ENCODE results near the gene VEGFB. TPM values are rescaled to one million over a fixed set of nuclear protein-coding genes. Genes with fewer than 3 reads are reported as not detected.

Gene VEGFB
- 134 TPM for total RNA-seq

- intact Hi-C loops (cut with DNase I): no loop called here
- ATAC-seq: peak; percentile 65
- peak; percentile 87 for DNase-seq (ENCODE audit: low spot score)
Measured at GRCh38 chr11:64233913-64234586, at the start of gene VEGFB. Gene VEGFB (plus strand): TSS chr11:64234584. CDS start chr11:64234834, 250 bp downstream.

DNA sequence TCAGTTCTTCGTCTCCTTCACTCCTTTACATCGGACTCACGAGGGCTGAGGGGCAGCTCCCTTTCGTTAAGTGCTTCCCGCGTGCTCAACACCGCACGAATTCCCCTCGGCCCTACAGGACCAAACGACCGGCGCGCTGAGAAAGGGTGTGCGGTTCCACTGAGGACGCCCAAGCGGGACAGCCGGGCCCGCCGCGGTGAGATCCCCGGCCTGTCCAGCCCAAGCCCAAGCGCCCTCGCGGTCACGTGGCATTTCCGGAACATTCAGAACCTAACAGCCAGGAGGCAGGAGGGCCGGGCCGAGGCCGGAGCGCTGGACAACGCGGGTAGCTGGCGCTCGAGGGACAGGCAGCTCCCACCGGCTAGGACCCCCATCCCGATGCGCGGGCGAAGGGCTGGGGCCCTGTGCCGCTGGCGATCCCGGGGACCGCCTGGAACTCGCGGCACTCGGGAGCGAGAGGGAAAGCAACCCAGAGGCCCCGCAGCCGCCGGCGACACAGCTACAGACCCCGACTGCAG, 49.1 kb upstream of the VEGFB start:
- DNase-seq (ENCODE audit: low spot score): peak; percentile 91
- peak; percentile 66 for ATAC-seq
- intact Hi-C loops (cut with DNase I): no loop called here

DNA sequence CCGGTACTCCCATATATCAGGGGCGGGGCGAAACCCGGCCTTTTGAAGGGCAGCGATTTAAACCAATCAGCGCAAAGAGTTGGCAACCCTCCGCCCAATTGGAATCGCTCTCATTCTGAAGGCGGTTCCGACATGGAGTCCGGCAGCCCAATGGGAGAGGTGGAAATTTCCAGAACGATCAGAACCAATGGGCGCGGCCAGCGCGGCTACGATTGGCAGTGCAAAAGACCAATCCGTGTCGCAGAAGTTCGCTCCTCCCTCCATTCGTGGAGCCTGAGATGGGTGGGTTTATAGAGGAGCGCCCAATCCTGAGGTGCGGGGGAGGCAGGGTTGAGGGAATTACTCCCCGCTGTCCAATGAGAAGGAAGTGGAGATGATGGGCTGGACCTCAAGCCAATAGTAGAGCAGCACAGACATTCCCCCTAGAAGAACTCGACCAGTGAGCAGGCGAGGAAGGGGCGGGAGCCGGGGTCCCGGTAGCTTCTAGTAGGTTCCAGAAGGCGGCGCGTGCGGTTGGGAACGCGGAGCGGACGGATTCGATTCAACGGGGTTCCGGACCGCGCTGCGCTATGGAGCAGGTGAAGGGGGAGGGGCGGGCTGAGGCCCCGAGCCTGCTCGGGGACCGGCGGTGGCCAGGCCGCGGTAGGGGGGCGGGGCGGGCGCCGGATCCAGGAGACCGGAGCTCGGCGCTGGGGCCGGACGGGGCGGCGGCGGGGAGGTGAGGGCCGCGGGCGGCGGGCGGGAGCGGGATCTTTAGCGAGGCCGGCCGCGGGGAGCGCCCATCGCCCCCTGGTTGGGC, 48.5 kb upstream of the VEGFB start, which contains the start of gene STIP1:
Gene STIP1 (plus strand): TSS at position 479 of the 799 bp plus-strand sequence. CDS start 91 bp downstream, at position 570.
- DNase-seq (ENCODE audit: low spot score) (peak; percentile 99), ATAC-seq (peak; percentile 96)
- intact Hi-C loops (cut with DNase I): no loop called here

DNA sequence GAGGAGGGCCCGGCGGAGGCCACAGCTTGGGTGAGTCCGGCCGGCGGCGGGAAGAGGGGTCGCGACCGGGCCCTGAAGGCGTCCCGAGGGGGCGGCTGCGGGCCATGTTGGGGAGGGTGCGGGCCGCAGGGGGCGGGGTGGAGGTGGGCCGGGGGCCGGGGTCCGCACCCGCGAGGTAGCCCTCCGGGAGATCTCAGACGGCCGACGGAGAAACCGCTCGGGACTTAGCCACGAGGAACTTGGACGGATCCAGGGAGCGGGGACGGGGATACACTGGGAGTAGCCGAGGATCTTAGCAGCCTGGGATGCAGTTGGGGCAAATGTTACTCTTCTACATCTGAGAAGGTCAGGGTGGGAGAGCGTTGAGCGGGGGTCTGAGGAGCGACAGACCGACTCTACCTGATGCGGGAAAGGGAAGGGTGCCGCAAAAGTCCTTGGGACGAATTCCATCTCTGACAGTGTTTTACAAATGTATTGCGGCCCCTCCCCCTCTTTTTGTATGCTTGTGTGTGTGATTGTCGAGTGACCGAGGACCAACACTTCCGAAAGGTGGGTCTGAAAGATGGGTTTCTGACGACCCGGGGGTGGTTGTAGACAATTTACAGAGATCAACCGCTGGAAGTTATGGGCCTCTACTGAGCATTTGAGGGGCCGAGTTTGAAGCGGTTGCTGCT, 47.8 kb upstream of the VEGFB start:
- no peak for DNase-seq (ENCODE audit: low spot score)
- intact Hi-C loops (cut with DNase I): no loop called here
- no peak for ATAC-seq

- no peak for DNase-seq (ENCODE audit: low spot score)
- no peak for ATAC-seq
- intact Hi-C loops (cut with DNase I): no loop called here
Measured at GRCh38 chr11:64192434-64192833, 42.0 kb upstream of the VEGFB start.

DNA sequence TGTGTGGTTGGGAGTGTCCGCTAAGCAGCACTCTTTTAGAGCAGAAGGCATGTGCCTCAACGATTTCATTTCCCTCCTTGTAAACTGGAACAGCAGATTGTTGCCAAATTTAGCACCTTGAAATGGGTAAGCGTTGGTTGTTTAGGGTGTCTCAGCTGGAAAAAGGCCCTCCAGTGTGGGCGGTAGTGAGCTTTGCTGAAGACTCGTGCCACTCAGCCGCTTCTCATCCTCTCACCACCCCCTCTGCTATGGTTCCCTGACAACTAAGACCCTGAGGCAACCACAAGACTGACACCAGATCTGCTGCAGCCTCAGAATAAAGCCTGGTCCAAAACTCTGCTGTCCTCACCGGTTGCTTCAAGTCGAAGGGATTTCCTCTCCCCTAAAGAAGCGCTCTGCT, 37.8 kb upstream of the VEGFB start:
- no peak for DNase-seq (ENCODE audit: low spot score)
- ATAC-seq: no peak
- intact Hi-C loops (cut with DNase I): no loop called here

DNA sequence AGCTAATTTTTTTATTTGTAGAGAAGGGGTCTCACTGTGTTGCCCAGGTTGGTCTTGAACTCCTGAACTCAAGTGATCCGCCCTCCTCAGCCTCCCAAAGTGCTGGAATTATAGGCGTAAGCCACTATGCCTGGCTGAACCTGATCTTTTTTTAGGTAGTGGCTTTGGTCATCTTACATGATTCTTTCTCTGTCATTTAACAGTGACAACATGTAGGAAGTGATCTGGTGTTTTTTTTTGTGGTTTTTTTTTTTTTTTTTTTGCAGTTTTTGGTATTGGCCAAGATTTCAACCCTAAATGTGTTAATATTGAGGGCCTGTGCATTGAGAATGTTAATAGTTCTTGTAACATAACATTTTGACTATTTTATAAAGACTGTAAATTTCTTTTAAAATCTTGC, 35.9 kb upstream of the VEGFB start:
- ATAC-seq: no peak

DNA sequence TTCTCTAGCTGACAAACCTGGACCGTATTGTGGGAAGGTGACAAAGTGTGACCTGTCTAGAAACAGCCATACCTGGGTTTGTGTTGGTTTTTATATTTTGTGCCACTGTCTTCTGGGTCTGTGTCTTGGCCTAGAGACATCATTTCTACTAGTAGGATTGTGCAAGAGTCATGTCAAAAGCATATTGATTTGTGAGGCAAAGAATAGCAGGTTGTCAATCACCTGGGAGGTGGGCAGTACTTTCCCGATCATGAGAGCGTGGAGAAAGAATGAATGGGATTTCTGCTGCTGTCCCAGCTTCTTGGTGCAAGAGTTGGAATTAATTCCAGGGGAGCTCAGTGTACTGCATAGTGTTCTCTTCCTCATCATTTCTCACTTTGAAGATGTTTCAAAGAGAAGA, 32.8 kb upstream of the VEGFB start:
- intact Hi-C loops (cut with DNase I): loop anchor here (10.0 kb wide), 1 partner anchor 93 kb away; the partner anchor contains the start of gene KCNK4
- ATAC-seq: no peak
- no peak for DNase-seq (ENCODE audit: low spot score)

More for the DNA sequence above, 35.9 kb upstream of the VEGFB start:
- intact Hi-C loops (cut with DNase I): no loop called here
- no peak for DNase-seq (ENCODE audit: low spot score)

GRCh38 chr11:64202992-64203391, 31.4 kb upstream of the VEGFB start:
- intact Hi-C loops (cut with DNase I): loop anchor here (10.0 kb wide), 1 partner anchor 92 kb away; the partner anchor contains the start of gene KCNK4
- ATAC-seq (no peak), DNase-seq (ENCODE audit: low spot score) (no peak)

GRCh38 chr11:64203421-64204079, 30.8 kb upstream of the VEGFB start:
- ATAC-seq (no peak), DNase-seq (ENCODE audit: low spot score) (no peak)
- intact Hi-C loops (cut with DNase I): loop anchor here (10.0 kb wide), 1 partner anchor 91 kb away; the partner anchor contains the start of gene KCNK4

- ATAC-seq (no peak), DNase-seq (ENCODE audit: low spot score) (no peak)
- intact Hi-C loops (cut with DNase I): loop anchor here (10.0 kb wide), 1 partner anchor 91 kb away; the partner anchor contains the start of gene KCNK4
Measured at GRCh38 chr11:64204080-64204440, 30.3 kb upstream of the VEGFB start.

DNA sequence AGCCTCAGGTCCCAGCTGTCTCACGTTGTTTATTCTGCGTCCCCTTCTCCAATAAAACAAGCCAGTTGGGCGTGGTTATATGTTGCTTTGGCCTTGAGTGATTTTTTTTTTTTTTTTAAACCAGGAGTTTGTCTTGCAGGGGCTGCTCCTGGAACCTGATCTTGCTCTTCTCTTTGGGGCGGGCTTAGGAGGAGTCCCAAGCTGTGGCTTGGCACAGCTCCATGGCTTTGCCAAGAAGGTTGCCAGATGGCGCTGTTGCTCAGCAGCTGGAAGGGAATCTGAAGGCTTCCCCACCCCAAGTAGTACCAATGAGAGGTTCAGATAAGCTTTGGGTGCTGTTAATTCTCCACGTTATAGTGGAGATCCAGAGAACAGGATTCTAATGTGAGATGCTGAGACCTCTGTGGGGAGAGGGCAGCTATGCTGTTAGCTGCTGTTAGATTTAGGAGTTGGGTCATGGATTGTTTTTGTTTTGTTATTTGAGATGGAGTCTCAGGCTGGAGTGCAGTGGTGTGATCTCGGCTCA, 29.9 kb upstream of the VEGFB start:
- peak; percentile 93 for DNase-seq (ENCODE audit: low spot score)
- peak; percentile 80 for ATAC-seq

GRCh38 chr11:64206457-64207255, 27.7 kb upstream of the VEGFB start, which contains the start of gene FERMT3:
Gene FERMT3 (plus strand): TSS chr11:64206721. CDS start chr11:64207365, 644 bp downstream.
- ATAC-seq: peak; percentile 56
- no peak for DNase-seq (ENCODE audit: low spot score)
- intact Hi-C loops (cut with DNase I): loop anchor here (10.0 kb wide), 1 partner anchor 88 kb away; the partner anchor contains the start of gene KCNK4

More for the DNA sequence above, 29.9 kb upstream of the VEGFB start:
- intact Hi-C loops (cut with DNase I): loop anchor here (10.0 kb wide), 1 partner anchor 90 kb away; the partner anchor contains the start of gene KCNK4

- DNase-seq (ENCODE audit: low spot score): peak; percentile 78
- intact Hi-C loops (cut with DNase I): loop anchor here (10.0 kb wide), 1 partner anchor 87 kb away; the partner anchor contains the start of gene KCNK4
Measured at GRCh38 chr11:64207256-64208085, 26.9 kb upstream of the VEGFB start.

DNA sequence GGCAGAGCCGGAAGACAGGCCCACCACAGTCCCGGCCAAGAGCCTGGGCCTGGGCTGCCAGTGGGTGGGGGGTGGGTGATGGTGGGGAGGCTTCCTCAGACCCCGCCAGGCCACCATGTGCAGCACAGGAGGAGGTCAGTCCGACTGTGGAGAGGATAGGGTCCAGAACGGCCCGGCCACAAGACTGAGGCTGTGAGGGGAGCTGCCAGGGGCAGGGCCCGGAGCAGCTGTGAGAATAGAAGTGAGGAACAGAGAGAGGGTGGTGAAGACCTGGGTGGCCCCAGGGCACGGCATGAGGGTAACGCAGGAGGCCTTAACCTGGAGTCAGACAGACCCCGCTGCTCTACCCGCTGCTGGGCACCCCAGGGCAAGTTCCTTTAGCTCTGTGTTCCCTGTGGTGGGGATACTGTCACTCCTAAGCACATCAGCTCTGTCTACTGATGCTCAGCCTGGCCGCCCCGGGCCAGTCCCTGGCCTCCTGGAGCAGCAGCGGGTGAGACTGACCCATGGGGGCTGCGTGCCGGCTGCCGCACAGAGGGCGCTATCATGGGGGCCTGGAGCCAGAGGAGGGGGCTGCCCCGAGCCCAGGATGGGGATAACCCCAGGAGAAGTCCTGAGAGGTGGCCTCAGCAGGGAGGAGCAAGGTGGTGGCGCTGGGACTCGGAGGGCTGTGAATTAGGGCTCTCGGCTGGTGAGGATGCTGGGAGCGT, 26.1 kb upstream of the VEGFB start:
- peak; percentile 3 for ATAC-seq

More at GRCh38 chr11:64207256-64208085, 26.9 kb upstream of the VEGFB start:
- ATAC-seq: peak; percentile 60

More for the DNA sequence above, 26.1 kb upstream of the VEGFB start:
- intact Hi-C loops (cut with DNase I): loop anchor here (10.0 kb wide), 1 partner anchor 87 kb away; the partner anchor contains the start of gene KCNK4
- no peak for DNase-seq (ENCODE audit: low spot score)
